NT2/D1 (cell line): ENCODE measurements around the gene CDK11B.

Experiments
- SUZ12 ChIP-seq: IDR thresholded peaks from 2 replicates; pipeline ENCODE4 v1.6.1; 2011; ENCODE audit not compliant: insufficient read length, insufficient read depth; ENCODE audit errors: extremely low read depth
- YY1 ChIP-seq: IDR thresholded peaks from 2 replicates; pipeline ENCODE4 v1.6.1; 2011; ENCODE audit not compliant: insufficient read length, insufficient read depth
- ZNF274 ChIP-seq: IDR thresholded peaks from 2 replicates; pipeline ENCODE4 v1.6.1; 2011; ENCODE audit warnings: mild to moderate bottlenecking, low read depth, low read length

DNA sequence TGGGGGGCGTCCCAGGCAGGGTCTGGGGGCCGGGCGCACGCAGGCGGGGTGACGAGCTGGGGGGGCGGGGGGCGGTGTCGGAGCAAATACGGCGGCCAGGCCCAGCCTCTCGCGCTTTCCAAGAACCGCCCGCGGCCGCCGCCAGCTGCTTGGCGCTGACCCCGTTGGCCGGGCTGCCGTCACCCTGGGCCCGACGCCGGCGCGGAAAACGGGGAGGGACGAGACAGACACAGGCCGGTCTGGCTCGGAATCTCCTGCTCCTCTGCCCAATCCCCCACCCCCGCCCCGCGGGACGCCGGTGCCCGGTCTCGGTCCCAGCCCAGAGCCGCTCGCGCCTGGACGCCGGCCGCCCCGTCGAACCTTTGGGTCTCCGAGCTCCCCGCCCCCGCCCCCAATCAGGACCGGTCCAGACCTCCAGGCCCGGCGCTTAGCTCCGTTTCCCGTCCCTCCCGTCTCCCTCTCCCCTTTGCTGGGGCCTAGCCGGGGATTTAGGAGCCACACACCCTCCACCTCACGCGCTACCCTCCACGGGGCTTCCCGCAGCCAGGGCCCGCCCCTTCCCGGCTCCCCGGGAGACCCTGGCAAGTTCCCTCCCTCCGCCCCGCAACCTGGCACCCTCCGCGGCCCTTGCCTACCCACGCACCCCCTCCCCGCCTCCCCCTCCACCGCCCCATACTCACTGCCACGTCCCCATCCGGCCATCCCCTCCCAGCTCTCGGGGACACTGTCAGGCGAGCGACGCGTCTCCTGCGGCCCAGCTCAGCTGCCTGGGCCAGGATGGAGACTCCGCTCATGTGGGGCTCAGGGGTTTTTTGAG is 27.6 kb downstream of the CDK11B start:
- TF ChIP-seq ZNF274, result no peak
- no peak for TF ChIP-seq YY1
- TF ChIP-seq SUZ12, result no peak
